SKM-1 treated with dmso at 0.1 percent for 144 hours (cell line): ENCODE measurements around the gene NBPF4.
"Not testable (repeated sequence)": the region's sequence is repeated elsewhere in the genome, so short reads cannot be mapped to it uniquely, and the experiment has no call there.

Source experiments
- DNase-seq: peaks from one replicate; lab custom pipeline; 2025; ENCODE audit not compliant: unreplicated experiment; lab: John Stamatoyannopoulos, UW

NBPF4 gene, protein sequence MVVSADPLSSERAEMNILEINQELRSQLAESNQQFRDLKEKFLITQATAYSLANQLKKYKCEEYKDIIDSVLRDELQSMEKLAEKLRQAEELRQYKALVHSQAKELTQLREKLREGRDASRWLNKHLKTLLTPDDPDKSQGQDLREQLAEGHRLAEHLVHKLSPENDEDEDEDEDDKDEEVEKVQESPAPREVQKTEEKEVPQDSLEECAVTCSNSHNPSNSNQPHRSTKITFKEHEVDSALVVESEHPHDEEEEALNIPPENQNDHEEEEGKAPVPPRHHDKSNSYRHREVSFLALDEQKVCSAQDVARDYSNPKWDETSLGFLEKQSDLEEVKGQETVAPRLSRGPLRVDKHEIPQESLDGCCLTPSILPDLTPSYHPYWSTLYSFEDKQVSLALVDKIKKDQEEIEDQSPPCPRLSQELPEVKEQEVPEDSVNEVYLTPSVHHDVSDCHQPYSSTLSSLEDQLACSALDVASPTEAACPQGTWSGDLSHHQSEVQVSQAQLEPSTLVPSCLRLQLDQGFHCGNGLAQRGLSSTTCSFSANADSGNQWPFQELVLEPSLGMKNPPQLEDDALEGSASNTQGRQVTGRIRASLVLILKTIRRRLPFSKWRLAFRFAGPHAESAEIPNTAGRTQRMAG

DNA sequence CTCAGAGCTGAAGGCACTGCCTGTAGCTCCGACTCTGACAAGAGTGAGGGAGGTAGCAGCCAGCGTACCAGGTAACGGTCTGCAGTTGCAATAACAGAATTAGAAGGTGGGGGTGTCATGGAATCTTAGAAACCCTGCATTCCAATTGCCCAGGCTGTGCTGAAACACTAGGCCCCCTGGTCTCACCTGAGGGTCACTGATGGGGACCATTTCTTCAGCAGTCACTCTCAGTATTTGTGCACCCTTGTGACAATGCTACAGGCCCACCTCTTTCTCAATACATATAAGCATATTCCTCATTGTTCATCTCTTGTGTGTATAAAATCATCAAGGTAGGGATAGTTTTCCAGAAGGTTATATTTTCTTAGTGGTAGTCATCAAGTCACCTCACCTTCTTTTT lies at the start of gene NBPF4:
NBPF4 (minus strand) TSS at position 101 of the 400 bp plus-strand sequence. CDS start 315 bp downstream, outside the sequence.
- not testable (repeated sequence) for DNase-seq

DNA sequence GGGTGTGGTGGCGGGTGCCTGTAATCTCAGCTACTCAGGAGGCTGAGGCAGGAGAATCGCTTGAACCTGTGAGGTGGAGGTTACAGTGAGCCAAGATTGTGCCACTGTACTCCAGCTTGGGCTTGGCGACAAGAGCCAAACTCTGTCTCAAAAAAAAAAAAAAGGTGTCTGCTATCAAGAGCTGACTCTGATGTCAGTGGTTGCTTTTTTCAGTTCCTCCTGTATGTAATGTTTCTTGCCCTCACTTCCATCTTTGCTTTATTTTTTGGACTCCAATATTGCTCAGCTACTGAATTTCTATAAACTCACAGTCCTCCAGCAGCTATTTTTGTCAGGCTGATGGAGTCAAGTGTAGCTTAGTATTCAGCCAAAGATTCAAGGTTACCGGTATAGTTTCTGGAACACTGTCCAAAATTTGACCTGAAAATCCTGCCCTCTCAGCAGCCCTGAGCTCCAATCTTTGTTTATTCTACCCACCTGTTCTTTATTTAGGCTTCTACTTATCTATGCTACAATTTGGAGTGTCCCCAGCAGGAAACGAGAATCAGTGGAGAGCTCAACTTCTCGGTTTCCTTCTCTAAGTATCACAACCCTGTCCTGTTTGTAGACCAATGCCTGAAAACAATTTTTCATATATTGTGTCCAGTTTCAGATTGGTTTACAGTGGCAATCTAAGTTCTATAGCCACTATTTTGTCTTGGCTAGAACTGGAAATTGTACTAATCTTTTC lies 38.8 kb upstream of the NBPF4 start:
- not testable (repeated sequence) for DNase-seq

DNA sequence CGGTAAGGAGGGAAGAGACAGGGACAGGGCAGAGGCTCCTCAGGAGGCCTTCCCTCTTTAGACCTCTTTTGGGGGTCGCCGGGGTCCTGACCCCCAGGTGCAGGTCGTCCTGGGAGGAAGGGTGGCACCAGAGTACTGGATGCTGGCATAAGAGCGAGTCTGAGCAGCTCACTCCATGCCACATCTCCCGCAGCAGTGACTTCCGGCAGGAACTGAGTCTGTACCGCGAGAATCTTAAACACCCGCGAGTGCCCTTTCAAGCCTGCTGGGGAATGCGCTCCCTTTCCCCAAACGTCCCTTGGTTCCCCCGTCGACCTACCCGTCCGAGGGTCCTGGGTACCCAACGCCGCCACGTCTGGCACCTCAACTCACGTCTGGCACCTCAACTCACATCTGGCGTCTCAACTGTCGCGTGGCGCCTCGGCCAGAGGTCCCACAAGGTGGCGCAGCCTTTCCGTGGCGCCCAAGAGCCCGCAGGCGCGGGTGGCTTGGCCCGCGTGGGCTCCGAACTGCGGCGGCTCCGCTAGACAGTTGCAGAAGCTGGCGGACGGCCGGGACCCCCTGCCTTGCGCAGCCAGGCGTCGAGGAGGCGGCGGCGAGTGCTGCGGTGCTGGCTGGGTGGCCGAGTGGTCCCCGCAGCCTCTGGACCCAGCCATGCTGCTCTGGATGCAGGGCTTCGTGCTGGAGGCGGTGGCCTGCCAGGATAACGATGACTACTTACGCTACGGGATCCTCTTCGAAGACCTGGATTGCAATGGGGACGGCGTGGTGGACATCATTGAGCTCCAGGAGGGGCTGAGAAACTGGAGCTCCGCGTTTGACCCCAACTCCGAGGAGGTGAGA lies 28.8 kb upstream of the NBPF4 start:
- not testable (repeated sequence) for DNase-seq

DNA sequence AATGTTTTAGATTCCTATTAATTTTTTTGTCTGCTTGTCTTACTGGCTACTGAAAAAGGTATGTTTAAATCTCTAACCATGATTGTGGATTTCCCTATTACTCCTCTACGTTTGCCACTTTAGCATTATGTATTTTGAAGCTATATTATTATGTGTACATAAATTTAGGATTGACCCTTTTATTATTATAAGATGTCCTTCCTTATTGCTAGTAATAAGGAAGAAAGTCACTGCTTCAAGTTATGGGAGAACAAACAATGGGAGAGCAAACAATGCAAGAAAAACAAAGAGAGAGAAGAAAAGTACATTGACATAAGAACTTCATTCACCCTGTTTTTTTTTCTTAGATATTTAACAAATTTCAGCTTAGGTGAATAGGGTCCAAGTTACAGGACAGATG lies 23.2 kb upstream of the NBPF4 start:
- not testable (repeated sequence) for DNase-seq

DNA sequence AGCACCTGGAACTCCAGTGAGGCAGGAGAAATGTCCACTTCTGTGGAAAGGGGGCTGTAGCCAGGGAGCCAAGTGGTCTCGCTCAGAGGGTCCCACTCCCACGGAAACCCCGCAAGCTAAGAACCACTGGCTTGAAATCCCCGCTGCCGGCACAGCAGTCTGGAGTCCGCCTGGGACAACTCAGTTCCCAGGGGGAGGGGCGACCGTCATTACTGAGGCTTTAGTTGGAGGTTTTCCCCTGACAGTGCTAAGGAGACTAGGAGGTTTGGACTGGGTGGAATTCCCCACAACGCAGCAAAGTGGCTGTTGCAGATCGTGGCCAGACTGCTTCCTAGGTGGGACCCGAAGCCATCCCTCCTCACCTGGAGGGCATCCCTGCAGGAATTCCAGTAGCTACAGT lies 18.1 kb upstream of the NBPF4 start:
- not testable (repeated sequence) for DNase-seq

DNA sequence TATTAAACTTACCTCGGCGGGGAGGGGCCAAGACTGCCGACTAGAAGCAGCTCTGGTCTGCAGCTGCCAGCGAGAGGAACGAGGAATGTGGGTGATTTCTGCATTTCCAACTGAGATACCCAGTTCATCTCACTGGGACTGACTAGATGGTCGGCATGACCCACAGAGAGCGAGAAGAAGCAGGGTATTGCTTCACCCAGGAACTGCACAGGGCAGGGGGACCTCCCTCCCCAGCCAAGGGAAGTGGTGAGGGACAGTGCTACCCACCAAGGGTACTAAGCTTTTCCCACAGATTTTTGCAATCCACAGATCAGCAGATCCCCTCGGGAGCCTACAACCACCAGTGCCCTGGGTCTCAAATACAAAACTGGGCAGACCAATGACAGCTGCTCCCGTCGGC lies 17.6 kb upstream of the NBPF4 start:
- DNase-seq: not testable (repeated sequence)

DNA sequence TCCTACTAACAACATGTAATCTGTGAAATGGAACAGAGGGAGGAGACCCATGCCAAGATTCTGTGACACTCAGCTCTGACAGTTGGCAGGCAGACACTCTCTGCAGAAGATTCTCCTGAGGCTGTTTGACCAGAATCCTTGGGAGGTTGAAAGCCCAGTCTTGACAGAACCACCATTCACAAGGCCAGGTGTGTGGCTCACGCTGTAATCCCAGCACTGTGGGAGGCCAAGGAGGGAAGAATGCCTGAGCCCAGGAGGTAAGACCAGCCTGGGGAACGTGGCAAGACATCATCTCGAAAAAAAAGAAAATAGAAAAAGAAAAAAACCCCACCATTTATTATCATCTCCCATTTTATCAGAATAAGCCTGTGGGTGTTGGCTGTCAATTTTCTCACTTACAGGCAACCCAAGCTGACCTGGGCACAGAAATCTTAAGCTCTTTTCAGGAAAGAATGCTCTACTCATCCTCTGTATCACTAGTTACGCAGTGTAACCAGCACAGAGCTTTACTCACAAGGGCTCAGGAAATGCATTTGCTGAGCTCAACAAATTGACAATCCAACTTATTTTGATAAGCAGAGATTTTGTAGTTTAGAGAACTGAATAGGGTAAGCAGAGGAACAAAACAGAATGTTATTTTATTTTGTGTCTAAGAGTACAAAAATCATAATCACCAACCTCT lies 16.8 kb upstream of the NBPF4 start:
- DNase-seq: not testable (repeated sequence)

DNA sequence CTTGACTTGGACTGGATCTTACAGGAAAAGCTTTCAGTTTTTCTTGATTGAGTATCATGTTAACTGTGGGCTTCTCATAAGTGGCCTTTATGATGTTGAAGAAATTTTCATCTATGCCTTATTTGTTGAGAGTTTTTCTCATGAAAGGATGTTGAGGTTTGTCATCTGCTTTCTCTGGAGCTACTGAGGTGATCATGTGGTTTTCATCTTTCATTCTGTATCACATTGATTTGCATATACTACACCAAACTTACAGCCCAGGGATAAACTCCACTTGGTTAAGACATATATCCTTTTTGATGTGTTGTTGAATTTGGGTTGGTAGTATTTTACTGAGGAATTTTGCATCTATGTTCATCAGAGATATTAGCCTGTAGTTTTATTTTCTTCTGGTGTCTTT lies 11.6 kb upstream of the NBPF4 start:
- DNase-seq: not testable (repeated sequence)

DNA sequence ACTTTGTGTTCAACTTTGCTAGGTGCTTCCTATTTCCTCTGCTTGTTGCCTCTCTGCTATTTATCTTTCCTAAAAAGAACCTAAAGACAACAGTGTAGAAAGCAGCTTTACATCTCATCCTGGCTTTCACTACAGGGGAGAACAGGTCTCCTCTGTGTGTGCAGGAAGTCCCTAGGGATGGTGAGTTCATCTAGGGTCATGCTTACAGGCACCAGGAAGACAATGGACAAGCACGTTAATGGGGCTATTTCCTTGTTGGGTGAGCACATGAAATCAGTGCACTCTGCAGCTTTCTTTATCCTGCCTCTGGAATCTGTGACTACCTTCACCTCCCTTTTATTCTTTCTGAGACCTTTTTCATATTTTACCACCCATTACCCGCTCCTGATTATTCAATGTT lies 4.5 kb downstream of the NBPF4 start:
- DNase-seq: not testable (repeated sequence)

DNA sequence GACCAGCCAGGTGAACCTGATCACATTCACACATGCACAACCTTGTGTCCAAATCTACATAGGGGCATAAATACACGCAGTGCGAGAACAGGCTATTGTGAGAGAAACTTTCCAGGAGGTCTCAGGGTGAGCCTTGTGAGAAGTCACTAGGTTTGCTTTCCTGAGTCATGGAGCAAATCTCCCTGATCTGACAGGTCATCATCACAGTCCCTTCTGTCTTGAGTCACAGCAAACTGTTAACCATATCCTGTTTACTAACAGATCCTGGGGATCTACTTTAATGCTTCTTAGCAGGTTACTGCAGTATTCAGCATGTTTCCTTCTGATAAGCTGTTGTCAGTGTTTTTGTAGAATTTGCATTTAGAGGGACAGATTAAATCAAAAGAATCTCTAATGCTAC lies 8.6 kb downstream of the NBPF4 start:
- not testable (repeated sequence) for DNase-seq

DNA sequence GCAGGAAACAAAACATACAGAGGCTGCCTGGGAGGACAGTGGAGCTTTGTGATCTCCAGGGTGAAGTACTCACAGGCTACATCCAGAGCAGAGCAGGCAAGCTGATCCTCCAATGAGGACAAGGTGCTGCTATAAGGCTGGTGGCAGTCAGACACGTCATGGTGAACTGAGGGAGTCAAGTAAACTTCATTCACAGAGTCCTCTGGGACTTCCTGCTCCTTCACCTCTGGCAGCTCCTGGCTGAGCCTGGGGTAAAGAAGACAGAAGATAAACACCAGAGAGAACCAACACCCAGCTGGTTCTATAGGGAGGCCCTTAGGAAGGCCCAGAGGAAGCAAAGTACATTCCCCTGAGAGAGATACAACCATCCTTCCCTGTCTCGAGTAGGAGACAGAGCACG lies 11.7 kb downstream of the NBPF4 start:
- DNase-seq: not testable (repeated sequence)

DNA sequence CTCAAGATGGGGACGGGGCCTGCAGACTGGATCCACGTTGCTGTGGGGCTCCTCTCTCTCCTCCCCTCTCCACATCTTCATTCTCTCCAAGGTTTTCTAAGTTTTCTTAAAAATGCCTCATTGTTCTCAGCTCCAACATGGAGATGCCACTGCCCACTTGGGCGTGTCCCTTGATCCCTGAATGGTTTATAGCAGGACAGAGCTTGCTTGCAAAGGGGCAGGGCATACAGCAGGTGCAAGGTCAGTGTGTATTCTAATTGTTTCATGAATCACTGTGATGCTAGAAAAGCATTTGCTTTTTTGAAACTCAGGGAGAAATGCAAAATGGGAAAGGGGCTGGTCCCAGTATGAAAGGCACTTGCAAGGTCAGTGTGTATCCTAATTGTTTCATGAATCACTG lies 13.9 kb downstream of the NBPF4 start:
- not testable (repeated sequence) for DNase-seq

DNA sequence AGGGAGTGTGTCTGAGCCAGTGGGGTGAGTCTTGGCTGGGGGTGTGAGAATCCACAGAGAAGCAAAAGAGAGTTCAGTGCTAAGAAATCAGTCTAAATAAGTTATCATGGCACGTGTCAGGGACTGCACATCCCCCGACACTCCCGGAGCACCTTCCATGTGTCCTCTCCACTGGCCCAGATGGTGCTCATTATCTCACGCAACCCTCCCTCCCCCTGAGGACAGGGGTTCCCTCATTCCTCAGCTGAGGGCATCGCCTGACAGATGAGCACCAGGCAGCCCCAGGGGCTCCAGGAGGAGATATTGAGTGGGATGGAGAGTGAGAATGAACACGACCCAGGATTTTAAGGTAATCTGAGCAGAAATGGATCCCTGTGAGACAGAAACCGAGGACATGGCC lies 16.1 kb downstream of the NBPF4 start:
- DNase-seq: not testable (repeated sequence)

DNA sequence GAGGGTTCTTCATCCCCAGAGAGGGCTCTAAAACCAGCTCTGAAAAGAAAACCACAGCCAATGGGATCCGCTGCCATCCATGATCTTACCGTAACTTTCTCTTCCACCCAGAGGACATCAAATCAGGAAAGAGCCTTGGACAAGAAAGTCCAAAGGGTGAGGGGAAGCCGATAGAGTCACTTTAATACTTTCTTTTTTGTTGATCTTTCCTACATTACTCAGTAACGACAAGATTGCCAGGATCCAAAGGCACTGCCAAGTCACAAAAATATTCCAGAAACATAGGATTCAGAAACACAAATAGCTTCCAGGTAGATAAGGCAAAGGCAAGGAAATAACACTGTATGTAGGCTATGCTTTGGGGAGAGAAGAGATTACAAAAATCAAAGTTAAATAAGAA lies 17.0 kb downstream of the NBPF4 start:
- DNase-seq: not testable (repeated sequence)

DNA sequence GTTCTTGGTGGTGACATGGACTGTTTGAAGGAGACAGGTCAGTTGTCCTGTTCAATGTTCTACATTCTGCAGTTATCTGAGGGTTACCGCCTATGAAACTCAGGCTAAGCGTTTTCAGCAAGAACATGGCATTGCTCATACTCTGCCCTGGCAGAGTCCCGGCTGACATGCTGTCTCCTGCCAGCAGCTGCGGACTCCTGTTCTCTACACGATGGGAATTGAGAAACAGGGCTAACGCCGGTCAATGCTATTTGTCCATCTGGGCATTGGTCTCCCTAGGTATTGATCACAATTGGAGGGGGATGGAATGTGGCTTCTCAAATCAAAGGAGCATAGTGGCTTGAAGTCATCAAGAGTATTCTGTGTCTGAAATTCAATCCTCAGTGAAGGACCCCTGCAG lies 20.6 kb downstream of the NBPF4 start:
- DNase-seq: not testable (repeated sequence)

DNA sequence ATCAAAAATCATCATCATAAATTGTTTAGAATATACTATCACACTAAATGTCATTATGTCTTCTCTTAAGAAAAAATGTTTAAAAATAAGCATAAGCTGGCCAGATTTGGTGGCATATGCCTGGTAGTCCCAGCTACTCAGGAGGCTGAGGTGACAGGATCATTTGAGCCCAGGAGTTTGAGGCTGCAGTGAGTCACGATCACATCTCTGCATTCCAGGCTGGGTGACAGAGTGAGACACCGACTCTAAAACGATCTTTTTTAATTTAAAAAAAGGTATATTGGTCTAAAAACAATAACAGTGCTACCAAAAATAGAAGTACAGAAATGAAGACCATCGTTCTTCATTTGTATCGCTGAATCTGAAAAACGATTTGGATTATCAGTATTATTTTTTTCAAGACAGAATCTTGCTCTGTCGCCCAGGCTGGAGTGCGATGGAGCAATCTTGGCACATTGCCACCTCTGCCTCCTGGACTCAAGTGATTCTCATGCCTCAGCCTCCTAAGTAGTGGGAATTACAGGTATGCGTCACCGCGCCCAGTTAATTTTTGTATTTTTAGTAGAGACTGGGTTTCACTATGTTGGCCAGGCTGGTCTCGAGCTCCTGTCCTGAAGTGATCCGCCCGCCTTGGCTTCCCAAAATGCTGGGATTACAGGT lies 26.2 kb downstream of the NBPF4 start:
- DNase-seq: not testable (repeated sequence)

DNA sequence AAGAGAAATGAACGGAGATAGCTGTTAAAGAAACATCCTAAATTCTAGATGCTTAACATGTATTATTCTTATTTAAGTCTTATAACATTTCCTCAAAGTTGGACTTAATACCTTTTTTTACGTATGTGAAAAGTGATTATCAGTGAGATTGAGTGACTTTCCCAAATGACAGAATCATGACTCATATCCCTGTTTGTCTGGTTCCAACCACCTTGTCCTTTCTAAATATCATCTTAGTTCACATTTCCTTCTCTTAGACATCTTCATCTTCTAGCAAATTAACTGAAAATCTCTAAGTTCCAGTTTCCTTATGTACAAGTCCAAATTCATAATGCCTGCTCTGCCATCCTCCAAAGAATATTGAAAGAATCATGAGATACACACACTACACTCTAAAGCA lies 26.9 kb downstream of the NBPF4 start:
- not testable (repeated sequence) for DNase-seq

DNA sequence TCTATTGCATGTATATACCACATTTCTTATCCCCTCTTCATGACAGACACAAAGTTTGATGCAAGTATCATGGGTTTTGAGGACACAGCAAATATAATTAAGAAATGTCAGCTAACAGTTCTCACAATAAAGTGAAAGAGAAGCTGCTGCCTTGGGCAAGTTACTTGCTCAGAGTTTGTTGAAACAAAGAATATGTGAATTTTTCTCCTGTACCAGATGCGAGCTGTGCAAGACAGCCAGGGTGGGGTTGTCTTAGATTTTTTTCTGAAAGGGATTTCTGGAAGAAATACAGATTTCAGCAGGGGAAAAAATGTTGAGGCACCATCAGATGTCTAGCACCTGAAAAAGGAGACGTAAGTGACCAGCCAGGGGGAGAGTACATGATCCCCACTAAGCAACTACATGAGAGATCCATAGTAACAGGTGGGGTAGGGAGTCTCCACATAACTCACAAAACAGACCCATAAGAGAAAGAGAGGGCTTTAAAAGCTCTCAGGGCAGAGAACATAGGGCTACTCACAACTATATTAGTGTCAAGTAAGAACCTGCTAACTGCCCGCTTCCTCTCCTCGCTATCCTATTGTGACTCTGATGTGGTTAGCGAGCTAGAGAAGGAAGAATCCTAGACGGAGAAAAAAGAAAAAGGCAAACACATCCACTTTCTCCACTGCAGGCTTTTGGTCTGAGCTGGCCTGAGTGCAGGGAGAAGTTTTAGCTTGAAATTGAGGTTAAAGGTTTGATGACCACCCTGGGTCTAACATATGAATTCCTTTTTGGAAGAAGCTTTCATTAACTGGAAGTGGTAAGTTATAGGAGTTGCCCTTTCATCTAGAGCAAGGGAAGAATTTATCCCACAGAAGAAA lies 27.6 kb downstream of the NBPF4 start:
- DNase-seq: not testable (repeated sequence)
